Parathyroid adenoma (tissue), 2 donors: ENCODE measurements around the gene BTC.

ENCODE experiments used
- H2AFZ ChIP-seq: fragments of 300-600 bp; sonication (generic); one replicate; pipeline ENCODE4 v1.7.0; 2017; ENCODE audit warnings: antibody characterized with exemption, mild to moderate bottlenecking
- H3K27ac ChIP-seq: fragments of 300-600 bp; sonication (generic); one replicate; pipeline ENCODE4 v1.7.0; 2017
- H3K27me3 ChIP-seq: fragments of 300-600 bp; sonication (generic); one replicate; pipeline ENCODE4 v1.7.0; 2017; ENCODE audit warnings: low read length; ENCODE audit not compliant: control insufficient read depth, insufficient read depth
- H3K36me3 ChIP-seq: fragments of 300-600 bp; sonication (generic); one replicate; pipeline ENCODE4 v1.7.0; 2017; ENCODE audit warnings: low read length; ENCODE audit not compliant: control insufficient read depth, insufficient read depth
- H3K4me1 ChIP-seq: fragments of 300-600 bp; sonication (generic); one replicate; pipeline ENCODE4 v1.7.0; 2017; ENCODE audit warnings: control low read depth
- H3K4me2 ChIP-seq: fragments of 300-600 bp; sonication (generic); one replicate; pipeline ENCODE4 v1.7.0; 2017; ENCODE audit warnings: low read length
- H3K4me3 ChIP-seq: fragments of 300-600 bp; sonication (generic); one replicate; pipeline ENCODE4 v1.7.0; 2017; ENCODE audit warnings: low read depth, low read length
- H3K79me2 ChIP-seq: fragments of 300-600 bp; sonication (generic); one replicate; pipeline ENCODE4 v1.7.0; 2017; ENCODE audit warnings: control low read depth
- H3K9ac ChIP-seq: fragments of 300-600 bp; sonication (generic); one replicate; pipeline ENCODE4 v1.7.0; 2017; ENCODE audit warnings: mild to moderate bottlenecking
- H3K9me3 ChIP-seq: fragments of 300-600 bp; sonication (generic); one replicate; pipeline ENCODE4 v1.7.0; 2017; ENCODE audit warnings: low read length; ENCODE audit not compliant: control insufficient read depth
- TF ChIP-seq, protein P1 (sequence below): fragments of 300-600 bp; sonication (generic); IDR thresholded peaks from one replicate; pipeline ENCODE4 v1.7.0; 2017; ENCODE audit warnings: antibody characterized with exemption, mild to moderate bottlenecking
- donor health status: primary hyperparathyroidism.

BTC gene, protein sequence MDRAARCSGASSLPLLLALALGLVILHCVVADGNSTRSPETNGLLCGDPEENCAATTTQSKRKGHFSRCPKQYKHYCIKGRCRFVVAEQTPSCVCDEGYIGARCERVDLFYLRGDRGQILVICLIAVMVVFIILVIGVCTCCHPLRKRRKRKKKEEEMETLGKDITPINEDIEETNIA

GRCh38 chr4:74794382-74795010 lies at the start of gene BTC:
BTC (minus strand) TSS chr4:74794523; CDS start chr4:74794325, 198 bp downstream.
- peak within 1 kb of the TSS; percentile 87 for H3K4me3 ChIP-seq
- TF ChIP-seq, protein P1, sequence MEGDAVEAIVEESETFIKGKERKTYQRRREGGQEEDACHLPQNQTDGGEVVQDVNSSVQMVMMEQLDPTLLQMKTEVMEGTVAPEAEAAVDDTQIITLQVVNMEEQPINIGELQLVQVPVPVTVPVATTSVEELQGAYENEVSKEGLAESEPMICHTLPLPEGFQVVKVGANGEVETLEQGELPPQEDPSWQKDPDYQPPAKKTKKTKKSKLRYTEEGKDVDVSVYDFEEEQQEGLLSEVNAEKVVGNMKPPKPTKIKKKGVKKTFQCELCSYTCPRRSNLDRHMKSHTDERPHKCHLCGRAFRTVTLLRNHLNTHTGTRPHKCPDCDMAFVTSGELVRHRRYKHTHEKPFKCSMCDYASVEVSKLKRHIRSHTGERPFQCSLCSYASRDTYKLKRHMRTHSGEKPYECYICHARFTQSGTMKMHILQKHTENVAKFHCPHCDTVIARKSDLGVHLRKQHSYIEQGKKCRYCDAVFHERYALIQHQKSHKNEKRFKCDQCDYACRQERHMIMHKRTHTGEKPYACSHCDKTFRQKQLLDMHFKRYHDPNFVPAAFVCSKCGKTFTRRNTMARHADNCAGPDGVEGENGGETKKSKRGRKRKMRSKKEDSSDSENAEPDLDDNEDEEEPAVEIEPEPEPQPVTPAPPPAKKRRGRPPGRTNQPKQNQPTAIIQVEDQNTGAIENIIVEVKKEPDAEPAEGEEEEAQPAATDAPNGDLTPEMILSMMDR: peak; percentile 46
- H2AFZ ChIP-seq: peak within 1 kb of the TSS; percentile 96
- H3K27me3 ChIP-seq: no peaks in the 10 kb centered on the region
- H3K36me3 ChIP-seq: no peaks in the 10 kb centered on the region
- H3K4me2 ChIP-seq: peak within 1 kb of the TSS; percentile 80
- H3K9ac ChIP-seq: peak within 1 kb of the TSS; percentile 38
- no peaks in the 10 kb centered on the region for H3K4me1 ChIP-seq
- H3K9me3 ChIP-seq: no peaks in the 10 kb centered on the region
- H3K27ac ChIP-seq: peak within 1 kb of the TSS; percentile 94
- H3K79me2 ChIP-seq: no peaks in the 10 kb centered on the region

GRCh38 chr4:74840936-74841509 lies 46.7 kb upstream of the BTC start:
- TF ChIP-seq, protein P1: no peak
- Histone ChIP-seq H3K4me3 (no peak overlapping the region), H3K4me1 (no peaks in the 10 kb centered on the region)

DNA sequence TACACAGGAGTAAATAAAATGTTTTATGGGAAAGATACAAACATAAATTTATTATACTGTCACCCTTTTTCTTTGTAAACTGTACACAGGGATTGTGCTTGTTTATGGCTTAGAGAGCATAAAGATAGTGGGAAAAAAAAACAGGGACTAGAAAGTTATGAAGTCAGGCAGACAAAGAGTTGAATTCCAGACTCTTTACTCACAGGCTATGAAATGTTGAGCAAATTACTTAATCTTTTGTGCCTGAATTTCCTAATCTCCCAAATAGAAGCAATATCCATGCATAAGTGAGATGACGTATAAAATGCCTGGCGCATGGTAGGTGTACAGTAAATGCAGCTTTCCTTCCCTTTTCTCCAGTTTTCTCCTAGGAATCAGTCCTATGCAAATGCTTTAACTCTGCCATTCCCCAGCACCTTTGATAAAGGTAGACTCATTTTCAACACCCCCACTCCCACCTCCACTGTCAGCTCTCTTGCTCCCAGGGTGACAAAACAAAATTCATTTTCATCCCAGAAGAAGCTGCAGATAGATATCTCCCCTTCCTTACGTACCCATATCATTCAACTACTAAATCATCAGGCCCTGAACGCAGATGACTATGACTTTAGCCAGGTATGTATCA lies 44.5 kb upstream of the BTC start:
- Histone ChIP-seq H3K4me2 (no peak overlapping the region), H3K79me2 (no peaks in the 10 kb centered on the region), H3K27me3 (no peaks in the 10 kb centered on the region), H3K9ac (no peak overlapping the region), H3K9me3 (no peaks in the 10 kb centered on the region), H3K4me1 (no peaks in the 10 kb centered on the region), H3K36me3 (no peaks in the 10 kb centered on the region), H2AFZ (no peak overlapping the region), H3K27ac (no peak overlapping the region), H3K4me3 (no peak overlapping the region)
- TF ChIP-seq, protein P1: no peak

More at GRCh38 chr4:74840936-74841509, 46.7 kb upstream of the BTC start:
- Histone ChIP-seq H3K4me2 (no peak overlapping the region), H3K36me3 (no peaks in the 10 kb centered on the region), H2AFZ (no peak overlapping the region), H3K9me3 (no peaks in the 10 kb centered on the region), H3K27ac (no peak overlapping the region), H3K79me2 (no peaks in the 10 kb centered on the region), H3K27me3 (no peaks in the 10 kb centered on the region), H3K9ac (no peak overlapping the region)

DNA sequence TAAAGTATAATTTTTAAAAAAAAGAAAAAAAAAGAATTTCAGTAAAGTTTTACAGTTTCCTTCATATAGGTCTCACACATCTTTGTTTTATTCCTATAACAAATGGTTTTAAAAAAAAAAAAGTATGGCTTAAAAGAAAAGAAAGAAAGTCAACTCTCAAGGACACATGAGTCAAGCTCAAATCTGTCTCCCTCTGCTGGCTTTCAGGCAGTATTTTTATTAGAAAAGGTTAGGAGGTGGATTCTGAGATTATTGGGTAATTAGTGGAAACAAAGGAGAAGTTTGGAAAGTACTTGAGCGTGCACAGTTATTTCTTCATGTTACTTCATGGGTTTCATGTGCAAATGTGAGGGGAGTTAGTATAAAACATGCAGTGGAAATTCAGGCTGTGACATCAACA lies 36.6 kb upstream of the BTC start:
- no peaks in the 10 kb centered on the region for H3K79me2 ChIP-seq
- no peak overlapping the region for H3K4me2 ChIP-seq
- no peak overlapping the region for H2AFZ ChIP-seq
- no peaks in the 10 kb centered on the region for H3K9me3 ChIP-seq
- TF ChIP-seq, protein P1: no peak
- H3K9ac ChIP-seq: no peak overlapping the region
- no peaks in the 10 kb centered on the region for H3K36me3 ChIP-seq
- H3K4me3 ChIP-seq: no peak overlapping the region
- no peaks in the 10 kb centered on the region for H3K4me1 ChIP-seq
- no peaks in the 10 kb centered on the region for H3K27me3 ChIP-seq
- H3K27ac ChIP-seq: no peak overlapping the region
